ENCODE measurements around the gene MGAT5.

MGAT5 gene

DNA sequence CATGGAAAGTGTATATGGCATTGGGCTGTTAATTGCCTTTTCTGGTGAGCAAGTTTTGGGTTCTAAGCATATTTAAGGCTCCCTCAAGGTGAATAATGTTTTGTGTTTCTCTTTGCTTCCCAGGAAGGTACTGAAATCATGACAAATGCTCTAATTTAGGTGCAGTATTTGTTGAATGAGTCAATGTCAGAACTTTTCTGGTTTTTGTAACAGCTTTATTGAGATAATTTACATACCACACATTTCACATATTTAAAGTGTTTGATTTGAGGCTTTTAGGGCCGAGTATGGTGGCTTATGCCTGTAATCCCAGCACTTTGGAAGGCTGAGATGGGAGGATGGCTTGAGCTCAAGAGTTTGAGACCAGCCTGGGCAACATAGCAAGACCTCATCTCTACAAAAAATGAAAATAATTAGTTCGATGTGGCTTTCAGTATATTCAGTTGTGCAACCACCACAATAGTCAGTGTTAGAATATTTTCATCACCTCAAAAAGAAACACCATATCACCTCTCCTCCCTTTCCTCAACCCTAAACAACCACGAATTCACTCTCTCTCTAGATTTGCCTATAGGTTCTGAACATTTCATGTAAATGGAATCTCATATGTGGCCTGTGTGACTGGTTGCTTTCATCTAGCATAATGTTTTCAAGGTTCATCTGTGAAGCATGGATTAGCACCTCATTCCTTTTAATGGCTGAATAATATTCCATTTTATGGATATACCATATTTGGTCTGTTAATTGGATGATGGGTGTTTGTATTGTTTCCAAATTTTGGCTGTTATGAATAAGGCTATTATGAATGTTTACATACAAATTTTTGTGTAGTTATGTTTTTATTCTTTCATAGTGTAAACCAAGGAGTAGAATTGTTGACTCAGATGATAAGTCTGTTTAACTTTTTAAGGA, 54.9 kb downstream of the MGAT5 start:
- no peak for DNase-seq

DNA sequence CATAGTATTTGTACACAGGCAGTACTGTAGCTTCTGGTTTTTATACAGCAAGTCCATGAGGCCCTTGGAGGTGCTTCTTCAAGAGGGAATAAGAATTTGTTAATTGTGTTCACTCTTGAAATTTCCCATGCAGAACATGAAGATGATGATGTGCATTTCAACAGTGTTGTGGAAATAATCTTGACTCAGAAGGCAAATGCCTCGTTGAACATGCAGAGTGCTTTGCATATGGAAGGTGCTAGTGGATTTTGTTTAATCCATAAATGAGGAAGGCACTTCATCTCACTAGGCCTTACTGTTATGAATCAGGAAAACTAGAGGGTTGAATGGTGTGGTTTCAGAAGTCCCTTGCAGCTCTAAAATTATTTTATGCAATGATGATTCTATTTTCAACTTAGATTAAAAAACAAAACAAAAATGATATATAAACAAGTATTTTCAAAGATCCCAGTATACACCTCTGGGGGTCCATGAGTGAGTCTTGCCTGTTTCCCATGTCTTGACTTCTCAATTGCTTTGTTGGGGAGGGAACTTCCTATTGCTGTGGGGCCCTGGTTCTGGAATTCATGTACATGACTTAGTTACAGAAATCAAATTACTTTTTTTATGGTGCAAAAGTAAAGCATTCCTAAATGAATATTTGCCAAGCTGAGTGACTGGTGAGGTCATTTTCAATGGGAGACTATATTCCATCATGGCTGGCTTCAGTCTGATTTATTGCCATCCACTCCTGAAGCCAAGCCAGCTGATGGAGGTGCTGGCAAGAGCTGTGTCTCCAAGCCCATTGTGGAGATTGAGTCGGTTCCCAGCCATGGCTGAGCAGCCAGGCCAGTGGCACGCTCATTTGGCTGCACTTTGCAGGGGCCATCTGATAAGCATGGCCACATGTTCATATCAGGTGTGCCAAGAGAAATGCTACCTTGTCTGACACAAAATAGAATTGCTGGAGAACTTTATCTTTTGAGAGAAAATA, 56.5 kb downstream of the MGAT5 start:
- no peak for DNase-seq

DNA sequence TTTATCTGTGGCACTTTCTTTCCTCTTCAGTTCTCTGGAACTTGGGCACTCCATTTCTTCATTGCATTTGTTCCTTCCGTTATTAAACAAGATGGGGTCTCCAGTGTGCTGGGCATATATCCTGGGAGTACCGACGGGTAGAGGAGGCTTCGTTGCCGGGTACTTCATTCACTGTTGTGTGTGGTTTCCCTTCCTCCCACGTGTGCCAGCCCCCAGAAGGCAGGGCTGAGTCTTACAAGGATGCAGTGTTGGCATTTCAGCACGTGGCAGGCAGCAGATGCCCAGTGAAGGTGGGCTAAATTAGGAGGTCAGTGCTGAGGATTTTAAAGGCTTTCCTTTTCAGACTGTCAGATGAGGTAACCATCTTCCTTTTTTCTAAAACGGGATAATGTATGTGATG, 58.6 kb downstream of the MGAT5 start:
- DNase-seq: no peak

DNA sequence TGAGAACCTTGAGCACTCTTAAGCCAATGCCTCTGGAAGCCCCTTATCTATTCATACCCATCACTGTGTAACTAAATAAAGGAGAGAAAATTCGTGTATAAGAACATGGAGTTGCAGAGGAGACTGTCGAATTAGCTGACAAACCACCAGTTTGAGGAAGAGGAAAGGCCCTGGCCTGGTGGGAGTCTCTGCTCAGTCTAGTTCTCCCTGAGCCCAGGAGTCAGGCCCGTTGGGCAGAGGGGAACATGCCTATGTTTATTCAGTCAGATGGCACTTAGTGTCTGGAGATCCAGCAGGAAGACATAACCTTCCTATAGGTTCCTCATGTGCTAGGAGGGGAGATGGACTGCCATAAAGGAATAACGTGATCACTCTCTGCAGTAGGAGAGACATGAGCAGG, 60.3 kb downstream of the MGAT5 start:
- DNase-seq: no peak

DNA sequence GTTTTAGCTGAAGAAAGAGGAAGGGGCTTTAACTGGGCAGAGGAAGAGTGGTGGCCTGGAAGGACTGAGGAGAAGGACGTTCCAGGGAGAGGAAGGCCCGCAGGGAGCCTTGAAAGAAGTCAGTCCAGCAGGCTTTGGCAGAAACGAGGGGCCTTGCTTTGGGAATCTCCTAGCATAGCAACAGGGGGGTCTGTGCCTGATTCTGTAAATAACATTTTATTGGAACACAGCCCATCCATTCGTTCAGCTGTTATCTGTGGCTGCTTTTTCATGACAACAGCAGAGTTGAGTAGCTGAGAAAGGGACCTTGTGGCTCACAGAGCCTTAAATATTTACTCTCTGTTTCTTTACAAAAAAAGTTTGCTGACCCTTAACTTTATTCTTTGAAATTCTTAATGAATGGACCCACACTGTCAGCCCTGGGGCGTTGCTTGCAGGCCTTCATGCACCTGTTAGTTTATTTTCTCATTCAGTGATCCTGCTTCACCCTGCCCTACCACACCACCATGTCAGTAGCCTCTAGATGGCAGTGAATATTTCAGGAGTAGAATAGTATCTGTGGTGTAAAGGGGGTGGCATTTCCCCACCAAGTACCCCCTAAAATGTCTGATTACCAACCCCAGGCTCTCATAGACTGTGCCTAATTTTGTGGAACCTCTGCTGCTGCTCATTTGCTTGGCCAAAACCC, 61.0 kb downstream of the MGAT5 start:
- DNase-seq: no peak

DNA sequence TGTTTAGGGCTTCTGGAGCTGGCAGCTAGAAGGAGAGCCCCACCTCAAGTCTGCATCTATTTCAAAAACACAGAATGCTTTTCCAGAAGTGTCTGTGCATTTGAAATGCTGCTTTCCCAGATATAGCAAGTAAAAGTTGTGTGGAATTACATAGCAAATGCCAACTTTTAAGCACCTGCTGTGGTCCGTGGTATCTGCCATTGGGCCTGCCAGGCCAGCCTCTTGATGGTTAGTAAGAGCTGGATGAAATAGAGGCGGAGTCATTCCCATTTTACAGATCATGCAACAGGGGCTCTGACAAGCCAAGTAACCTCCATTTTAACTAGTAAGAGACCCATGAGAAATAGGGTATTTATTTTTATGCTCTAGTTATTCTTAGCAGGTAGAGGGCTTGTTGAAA, 61.6 kb downstream of the MGAT5 start:
- DNase-seq: no peak

DNA sequence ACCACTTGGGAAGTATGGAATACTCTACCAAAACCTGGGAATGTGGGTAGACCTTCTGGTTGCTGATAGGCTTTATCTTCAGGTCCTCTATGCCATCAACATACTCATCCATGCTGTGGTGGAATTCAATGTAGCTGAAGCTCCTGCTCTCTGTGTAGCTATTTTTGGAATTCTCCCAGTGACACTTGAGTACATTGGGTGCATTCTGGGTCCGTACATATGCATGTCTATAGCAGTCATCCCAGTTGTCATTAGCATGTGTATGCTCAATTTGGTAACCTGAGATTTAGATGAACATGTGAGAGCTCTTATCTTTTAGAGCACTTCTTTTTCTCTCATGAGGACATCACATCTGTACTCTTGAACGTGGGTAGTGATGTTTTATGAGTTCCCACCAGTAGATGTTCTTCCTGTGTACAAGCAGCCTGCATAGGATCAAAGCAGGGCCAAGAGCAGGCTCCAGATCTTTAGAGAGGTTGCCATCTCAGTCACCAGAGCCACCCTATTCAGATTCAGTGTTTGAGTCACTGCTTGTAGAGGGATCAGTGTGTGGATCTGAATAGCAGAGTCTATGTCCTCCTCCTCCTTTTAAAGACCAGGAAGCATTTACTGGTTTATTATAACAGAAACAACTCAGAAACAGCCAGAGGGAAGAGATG, 65.9 kb downstream of the MGAT5 start:
- DNase-seq: no peak

DNA sequence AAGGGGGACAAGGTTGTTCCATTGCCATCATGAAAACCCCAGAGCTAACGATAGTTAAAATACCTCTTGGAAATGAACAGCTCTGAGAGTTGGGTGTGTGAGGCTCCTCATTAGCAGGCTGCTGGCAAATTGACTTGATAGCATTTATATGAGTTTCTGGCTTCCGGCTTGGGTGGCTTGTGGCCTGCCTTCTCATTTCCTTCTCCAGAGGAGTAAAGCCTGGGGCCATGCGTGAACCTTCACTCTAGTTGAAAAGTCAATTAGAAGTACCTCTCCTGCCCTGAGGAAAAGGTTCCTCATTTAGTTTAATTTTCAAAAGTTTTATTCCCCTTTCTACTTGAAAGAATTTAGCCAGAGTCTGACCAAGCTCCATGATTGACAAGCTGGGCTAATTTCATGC, 67.1 kb downstream of the MGAT5 start:
- DNase-seq: peak; percentile 21

DNA sequence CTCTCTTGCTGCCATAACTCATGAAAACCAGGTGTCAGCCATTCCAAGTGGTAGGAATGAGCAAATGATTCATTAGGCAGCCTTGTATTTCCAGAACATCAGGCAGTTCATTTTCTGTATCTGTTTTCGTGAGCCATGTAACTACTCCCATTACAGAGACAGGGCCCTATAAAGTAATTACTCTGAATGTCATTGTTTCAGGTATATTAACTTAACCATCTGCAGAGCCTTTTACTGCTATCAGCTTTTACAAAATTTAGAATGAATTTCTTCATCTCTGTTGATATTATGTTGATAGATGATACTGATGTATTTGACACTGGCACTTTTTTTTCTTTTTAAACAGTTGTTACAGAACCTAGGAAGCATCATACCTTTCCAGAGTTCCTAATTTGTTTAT, 69.9 kb downstream of the MGAT5 start:
- DNase-seq: no peak

DNA sequence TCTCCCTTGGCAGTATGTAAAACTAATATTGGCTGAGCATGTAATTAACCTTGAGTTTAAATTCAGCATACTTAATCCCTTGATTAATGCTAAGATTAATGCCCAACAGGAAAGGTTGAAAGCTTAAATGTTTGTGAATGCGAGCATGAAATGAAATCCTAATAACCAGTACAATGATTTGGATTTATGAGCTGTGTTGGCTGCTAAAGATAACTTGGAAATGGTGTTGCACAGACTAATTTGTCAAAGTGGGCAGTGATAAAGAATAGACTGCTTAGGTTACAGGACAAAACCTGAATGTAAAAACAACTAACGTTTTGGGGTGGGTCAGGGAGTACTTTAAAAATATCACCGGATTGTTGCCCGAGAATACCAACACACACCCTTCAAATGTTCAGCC, 70.6 kb downstream of the MGAT5 start:
- DNase-seq: no peak

DNA sequence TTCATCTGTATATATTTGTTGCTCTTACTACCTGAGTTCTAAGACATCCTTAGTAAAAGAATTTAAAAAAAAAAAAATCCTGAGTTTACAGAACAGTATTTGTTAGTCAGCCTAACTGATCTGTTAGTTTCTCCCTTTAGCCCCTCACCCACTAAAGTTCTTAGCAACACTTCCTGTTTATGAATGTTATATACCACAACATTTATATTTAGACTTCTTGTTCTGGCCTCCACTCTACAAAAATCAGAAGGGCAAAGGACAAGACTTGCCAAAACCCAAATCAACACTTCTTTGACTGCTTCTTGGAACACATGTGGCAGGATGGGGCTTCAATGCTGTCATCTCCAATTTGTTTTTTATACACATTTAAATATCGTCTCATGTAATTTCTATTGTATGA, 71.1 kb downstream of the MGAT5 start:
- DNase-seq: no peak

DNA sequence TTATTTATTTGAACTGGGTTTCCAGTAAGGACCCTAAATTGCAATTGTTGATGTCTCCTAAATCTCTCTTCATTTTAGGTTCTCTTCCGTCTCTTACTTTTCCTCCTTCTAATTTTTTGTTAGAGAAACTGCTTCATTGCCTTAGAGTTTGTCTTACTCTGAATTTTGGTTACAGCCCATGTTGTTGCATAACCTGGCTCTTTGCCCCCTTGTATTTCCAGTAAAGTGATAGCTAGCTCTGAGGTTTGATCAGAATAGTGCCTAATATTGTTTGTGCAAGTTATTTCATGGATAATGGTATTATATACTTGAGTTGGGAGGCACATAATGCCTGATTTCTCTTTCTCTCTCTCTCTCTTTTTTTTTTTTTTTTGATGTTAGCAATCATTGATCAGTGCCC, 71.8 kb downstream of the MGAT5 start:
- no peak for DNase-seq

DNA sequence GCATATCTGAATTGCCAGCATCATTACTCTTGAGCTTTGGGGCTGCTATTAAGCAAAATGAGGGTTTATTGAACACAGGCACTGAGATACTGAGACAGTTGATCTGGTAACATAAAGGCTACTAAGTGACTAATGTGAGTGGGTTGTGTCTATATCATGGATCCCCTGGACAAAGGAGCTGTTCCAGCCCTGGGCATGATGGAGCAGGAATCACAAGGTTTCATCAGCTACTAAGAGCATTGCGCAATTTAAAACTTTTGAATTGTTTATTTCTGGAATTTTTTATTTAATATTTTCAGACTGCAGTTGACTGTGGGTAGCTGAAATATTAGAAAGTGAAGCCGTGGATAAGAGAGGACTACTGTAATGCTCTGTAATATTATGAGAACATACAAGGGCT, 73.5 kb downstream of the MGAT5 start:
- DNase-seq: no peak

DNA sequence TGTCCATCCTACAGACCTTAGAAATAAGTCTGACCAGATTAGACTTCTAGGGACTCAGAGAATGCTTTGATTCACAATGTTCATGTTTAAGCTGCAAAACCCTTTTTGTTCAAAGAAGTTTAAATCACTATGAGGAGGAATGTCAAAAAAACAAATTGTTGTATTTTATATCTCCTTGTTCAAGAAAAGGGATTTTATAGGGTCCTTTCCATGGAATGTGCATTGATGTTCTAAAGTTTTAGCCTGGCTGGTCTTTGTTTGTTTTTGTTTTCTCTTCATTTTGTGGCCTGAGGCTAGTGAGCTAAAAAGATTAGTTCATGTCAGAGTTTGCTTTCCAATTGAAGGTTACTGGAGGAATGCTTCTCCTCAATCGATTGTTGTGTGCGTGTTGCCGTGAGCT, 77.2 kb downstream of the MGAT5 start:
- DNase-seq: no peak

DNA sequence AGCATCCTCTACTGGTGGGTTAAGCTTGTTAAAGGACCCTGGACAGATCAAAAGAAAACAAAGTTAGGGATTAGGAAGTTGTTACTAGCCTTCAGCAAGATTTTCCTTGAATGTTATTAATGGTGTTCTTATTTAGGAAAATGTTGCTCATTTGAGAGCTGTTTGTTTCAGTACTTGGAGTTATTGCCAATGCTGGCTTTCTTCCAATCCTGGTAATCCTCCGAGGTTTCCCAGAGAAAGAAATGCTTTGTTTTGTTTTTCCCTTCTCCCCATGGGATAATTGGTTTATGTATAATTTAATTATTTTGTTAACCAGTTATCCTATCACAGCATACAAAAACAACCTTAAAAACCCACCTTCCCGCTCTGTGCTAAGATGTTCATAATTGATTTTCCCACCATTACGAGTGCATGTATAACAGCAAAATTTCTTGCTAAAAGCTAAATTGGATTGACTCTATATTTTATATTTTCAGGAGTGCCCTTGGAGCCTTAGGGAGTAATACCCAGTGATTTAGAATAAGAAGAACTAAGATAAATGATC, 79.8 kb downstream of the MGAT5 start:
- no peak for DNase-seq

DNA sequence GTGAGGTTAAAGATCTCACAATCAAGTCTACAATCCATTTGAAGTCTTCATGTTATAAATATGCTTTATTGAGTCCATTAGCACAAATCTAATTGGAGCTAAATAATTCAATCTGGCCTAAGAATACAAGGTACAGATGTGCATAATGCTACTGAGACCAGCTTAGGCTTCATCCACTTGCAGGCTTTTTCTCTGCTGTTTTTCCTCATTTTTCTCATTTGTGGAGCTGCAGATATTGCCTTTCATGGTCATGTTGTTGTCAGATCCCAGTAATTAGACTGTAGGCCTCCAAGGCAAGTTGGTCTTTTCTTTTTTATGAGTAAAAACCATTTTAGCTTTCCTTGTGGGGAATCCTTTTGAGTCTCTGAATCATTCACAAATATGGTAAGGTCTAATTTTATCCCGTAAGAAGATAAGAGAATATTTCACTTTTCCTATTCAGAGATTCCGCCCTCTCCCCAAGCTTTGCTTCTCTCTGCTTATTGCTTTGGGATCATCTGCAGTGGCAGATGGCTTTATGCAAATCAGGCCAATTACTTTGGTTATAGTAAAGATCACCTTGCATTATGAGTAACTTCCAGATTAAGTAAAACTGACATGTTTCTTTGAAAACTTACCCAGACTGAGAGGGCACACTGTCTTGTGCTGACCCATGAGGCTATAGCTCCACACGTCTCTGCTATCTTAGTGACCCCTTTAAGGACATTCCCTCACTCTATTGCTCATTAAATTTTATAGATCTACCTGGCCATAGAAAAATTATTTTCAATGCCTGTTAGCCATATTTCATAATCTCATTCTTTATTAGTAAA, 80.9 kb downstream of the MGAT5 start:
- DNase-seq: no peak

DNA sequence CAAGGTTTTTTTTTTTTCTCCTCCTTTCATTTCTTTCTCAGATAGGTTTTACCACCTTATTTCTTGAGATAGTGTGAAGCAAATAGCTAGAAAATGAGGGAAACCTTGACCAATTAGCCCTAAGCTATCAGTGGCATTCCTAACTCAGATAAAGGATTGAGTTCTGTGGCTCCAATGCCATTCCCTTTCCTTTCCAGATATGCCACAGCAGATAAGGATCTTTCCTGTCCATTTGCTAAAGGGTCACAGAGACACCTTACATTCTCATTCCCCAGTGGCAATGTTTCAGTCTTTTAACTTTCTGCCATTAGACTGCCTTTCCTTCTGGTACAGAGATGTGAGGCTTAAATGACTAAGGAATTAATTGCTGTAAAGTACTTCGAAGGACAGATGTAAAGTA, 81.7 kb downstream of the MGAT5 start:
- DNase-seq: no peak

DNA sequence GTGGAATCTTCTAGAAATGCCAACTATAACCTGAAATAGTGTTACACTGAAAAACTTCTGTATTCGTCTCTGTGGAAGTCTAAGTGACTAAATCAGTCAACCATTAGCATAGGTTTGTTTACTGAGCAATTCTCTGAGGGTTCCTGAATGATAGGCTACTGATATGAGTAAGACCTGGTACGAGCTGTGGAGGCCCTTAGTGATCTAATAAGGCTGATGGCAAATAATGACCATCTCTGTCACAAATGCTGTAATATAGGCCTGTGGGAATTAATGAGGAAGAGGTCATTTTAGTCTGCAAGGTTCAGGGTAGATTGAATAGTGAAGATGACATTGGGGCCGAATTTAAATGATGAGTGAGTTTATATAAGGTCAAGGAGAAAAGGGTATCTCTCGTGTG, 82.5 kb downstream of the MGAT5 start:
- DNase-seq: no peak

DNA sequence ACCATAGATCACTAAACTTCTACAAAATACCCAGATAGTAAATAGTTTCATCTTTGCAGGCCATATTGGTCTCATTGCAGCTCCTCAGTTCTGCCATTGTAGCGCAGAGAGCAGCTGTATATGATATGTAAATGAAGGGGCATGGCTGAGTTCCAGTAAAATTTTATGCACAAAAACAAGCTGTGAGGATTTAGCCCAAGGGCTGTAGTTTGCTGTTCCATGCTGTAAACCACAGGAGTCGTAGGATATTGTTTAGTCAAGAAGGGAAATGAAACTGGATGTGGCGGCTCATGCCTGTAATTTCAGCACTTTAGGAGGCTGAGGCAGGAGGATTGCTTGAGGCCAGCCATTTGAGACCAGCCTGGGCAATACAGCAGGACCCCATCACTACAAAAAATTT, 83.0 kb downstream of the MGAT5 start:
- no peak for DNase-seq

DNA sequence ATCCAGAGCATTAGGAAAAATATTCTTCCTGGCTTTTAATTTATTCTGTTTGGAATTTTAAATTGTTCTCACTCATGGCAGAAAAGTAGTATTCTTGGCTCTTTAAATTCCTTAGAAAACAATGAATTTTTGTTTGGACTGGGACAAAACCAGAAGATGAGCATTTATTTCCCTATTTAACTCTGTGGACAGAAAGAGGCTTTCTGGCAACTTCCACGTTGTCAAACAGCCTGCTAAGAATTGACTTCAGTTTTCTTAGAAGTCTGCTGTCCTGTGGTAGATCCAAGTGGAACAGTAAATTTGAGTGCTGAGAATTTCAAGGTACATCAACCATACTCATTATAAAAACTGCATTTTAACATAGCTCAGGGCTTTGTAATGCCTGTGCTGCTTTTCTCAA, 83.8 kb downstream of the MGAT5 start:
- DNase-seq: no peak

DNA sequence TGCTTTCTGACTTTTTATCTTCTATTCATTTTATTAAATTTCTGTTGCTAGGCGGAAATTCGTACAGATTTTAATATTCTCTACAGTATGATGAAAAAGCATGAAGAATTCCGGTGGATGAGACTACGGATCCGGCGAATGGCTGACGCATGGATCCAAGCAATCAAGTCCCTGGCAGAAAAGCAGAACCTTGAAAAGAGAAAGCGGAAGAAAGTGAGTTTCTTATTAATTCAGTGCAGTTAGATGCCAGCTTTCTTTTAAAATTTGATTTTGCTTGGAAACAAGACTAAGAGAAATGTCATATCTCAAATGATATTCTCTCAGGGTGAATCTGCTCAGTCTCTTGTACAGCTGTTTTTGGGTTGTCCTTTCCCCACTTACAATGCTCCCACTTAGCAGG, 84.3 kb downstream of the MGAT5 start:
- DNase-seq: no peak

DNA sequence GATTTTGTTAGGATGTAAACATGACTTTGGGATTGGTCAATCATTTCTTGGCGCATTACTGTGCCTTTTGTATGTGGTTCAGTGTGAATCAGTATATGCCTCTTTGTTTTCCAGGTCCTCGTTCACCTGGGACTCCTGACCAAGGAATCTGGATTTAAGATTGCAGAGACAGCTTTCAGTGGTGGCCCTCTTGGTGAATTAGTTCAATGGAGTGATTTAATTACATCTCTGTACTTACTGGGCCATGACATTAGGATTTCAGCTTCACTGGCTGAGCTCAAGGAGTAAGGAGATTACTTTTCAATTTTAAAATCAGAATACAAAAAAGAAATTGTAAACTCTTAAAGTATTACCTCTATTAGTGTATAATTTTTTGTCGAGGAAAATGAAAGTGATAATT, 87.6 kb downstream of the MGAT5 start:
- DNase-seq: no peak

All from stimulated activated naive CD4-positive, alpha-beta T cell treated with Interleukin-2 at 50 U/mL for 16 hours (primary cell).